Esophagus muscularis mucosa (tissue), 4 donors: Measurements from ENCODE around the gene CFAP73. TPM values are rescaled to one million over a fixed set of nuclear protein-coding genes. Genes with fewer than 3 reads are reported as not detected.

Experiments
- DNase-seq: peaks from one replicate; pipeline ENCODE4 v3.0.0-alpha.2; 2017; ENCODE audit errors: extremely low spot score
- H3K27ac ChIP-seq, 4 donors: fragments of 200-600 bp; sonication (generic); replicated peaks in 1 of 4; 1 replicate in 3 of 4; 2 replicates in 1 of 4; pipeline ENCODE4 v1.5.1; 2016 to 2019; ENCODE audit warnings: mild to moderate bottlenecking in 1 of 4
- H3K27me3 ChIP-seq, 4 donors: fragments of 200-600 bp; sonication (generic); one replicate each; pipeline versions ENCODE4 v1.5.1 to v1.6.0; 2016 to 2019
- H3K36me3 ChIP-seq, 4 donors: fragments of 200-600 bp; sonication (generic); one replicate each; pipeline ENCODE4 v1.5.1; 2016 to 2019
- H3K4me1 ChIP-seq, 4 donors: fragments of 200-600 bp; sonication (generic); one replicate each; pipeline ENCODE4 v1.5.1; 2016 to 2019
- H3K4me3 ChIP-seq, 4 donors: fragments of 200-600 bp; sonication (generic); 1 replicate in 2 of 4; 2 replicates in 2 of 4; pipeline ENCODE4 v1.5.1; 2016 to 2019; ENCODE audit warnings: mild to moderate bottlenecking in 4 of 4, moderate library complexity in 1 of 4
- H3K9me3 ChIP-seq, 4 donors: fragments of 200-600 bp; sonication (generic); 1 replicate in 3 of 4; 2 replicates in 1 of 4; pipeline ENCODE4 v1.5.1; 2016 to 2019
- EP300 ChIP-seq: sonication (generic); formaldehyde crosslinking; IDR thresholded peaks from one replicate; pipeline ENCODE4 v1.6.1; 2017; ENCODE audit warnings: antibody characterized with exemption
- POLR2A ChIP-seq: fragments of 450-650 bp; IDR thresholded peaks from one replicate; pipeline ENCODE4 v1.6.1; 2017; ENCODE audit warnings: antibody characterized with exemption, moderate library complexity, mild to moderate bottlenecking, low read depth
- POLR2AphosphoS5 ChIP-seq, 2 donors: sonication (generic); formaldehyde crosslinking; IDR thresholded peaks; one replicate each; pipeline ENCODE4 v1.6.1; 2017; ENCODE audit warnings: antibody characterized with exemption in 2 of 2
- WGBS: methylation state at CpG from one replicate; pipeline ENCODE4 v1.1.5; 2018; 5-methylcytosine and 5-hydroxymethylcytosine counted together
- intact Hi-C: fragments of 100-400 bp; cut with DNase I; formaldehyde crosslinking; loops from one replicate; pipeline ENCODE4 v1.15.1; 2023
- total RNA-seq, 4 donors: library from RNA; depleted of rRNA; stranded (reverse); fragments of >200 nt; gene quantifications; one replicate each; pipeline versions ENCODE4 v1.1.0 to v1.2.1, GENCODE V29; 2016
- TF ChIP-seq, protein P1 (sequence below), 3 experiments: fragments of 200-600 bp in 2 of 3; fragments of 450-650 bp in 1 of 3; sonication (generic) in 2 of 3; IDR thresholded peaks; one replicate each; pipeline ENCODE4 v1.5.1; 2017 to 2019; ENCODE audit warnings: antibody characterized with exemption in 3 of 3, mild to moderate bottlenecking in 2 of 3, moderate library complexity in 1 of 3

The CFAP73 gene
- total RNA-seq, 4 donors from 2014 or later, result not detected

- Histone ChIP-seq H3K27ac (peak overlapping the region; percentile 91 to 98 (median 95)), H3K9me3 (no peaks in the 10 kb centered on the region), H3K4me3 (peak overlapping the region; percentile 67 to 98 (median 92)), H3K36me3 (peaks cover 17 to 37% (median 26%) of the 10 kb centered on the region in 4 donors), H3K4me1 (peaks cover 23 to 41% (median 36%) of the 10 kb centered on the region in 4 donors), H3K27me3 (no peaks in the 10 kb centered on the region)
- DNase-seq, result peak; percentile 92
- intact Hi-C loops, result no loop called here
- WGBS, result 31% methylated on average over 25 of the region's 26 CpGs
- TF ChIP-seq, protein P1, sequence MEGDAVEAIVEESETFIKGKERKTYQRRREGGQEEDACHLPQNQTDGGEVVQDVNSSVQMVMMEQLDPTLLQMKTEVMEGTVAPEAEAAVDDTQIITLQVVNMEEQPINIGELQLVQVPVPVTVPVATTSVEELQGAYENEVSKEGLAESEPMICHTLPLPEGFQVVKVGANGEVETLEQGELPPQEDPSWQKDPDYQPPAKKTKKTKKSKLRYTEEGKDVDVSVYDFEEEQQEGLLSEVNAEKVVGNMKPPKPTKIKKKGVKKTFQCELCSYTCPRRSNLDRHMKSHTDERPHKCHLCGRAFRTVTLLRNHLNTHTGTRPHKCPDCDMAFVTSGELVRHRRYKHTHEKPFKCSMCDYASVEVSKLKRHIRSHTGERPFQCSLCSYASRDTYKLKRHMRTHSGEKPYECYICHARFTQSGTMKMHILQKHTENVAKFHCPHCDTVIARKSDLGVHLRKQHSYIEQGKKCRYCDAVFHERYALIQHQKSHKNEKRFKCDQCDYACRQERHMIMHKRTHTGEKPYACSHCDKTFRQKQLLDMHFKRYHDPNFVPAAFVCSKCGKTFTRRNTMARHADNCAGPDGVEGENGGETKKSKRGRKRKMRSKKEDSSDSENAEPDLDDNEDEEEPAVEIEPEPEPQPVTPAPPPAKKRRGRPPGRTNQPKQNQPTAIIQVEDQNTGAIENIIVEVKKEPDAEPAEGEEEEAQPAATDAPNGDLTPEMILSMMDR (IDR thresholded peaks at IDR 0.05), result no peak
- no peak for TF ChIP-seq POLR2AphosphoS5 (IDR thresholded peaks at IDR 0.05)
- TF ChIP-seq EP300, result no peak
- no peak for TF ChIP-seq POLR2A
These were observed 34.8 kb downstream of the CFAP73 start for GRCh38 chr12:113184098-113184899.

- H3K36me3 ChIP-seq, result peaks cover 11 to 34% (median 22%) of the 10 kb centered on the region in 4 donors
- peaks cover 23 to 41% (median 36%) of the 10 kb centered on the region in 4 donors for H3K4me1 ChIP-seq
- 0% methylated on average over 5 of the region's 20 CpGs for WGBS
- peak overlapping the region; percentile 91 to 98 (median 95) for H3K27ac ChIP-seq
- intact Hi-C loops, result no loop called here
- no peaks in the 10 kb centered on the region for H3K27me3 ChIP-seq
- no peak for TF ChIP-seq POLR2AphosphoS5 (IDR thresholded peaks at IDR 0.05)
- TF ChIP-seq, protein P1 (IDR thresholded peaks at IDR 0.05), result no peak
- no peak for TF ChIP-seq EP300
- TF ChIP-seq POLR2A, result no peak
- DNase-seq, result peak; percentile 97
- no peaks in the 10 kb centered on the region for H3K9me3 ChIP-seq
- peak overlapping the region; percentile 67 to 98 (median 92) for H3K4me3 ChIP-seq
These were observed 35.3 kb downstream of the CFAP73 start for GRCh38 chr12:113184900-113185179.

DNA sequence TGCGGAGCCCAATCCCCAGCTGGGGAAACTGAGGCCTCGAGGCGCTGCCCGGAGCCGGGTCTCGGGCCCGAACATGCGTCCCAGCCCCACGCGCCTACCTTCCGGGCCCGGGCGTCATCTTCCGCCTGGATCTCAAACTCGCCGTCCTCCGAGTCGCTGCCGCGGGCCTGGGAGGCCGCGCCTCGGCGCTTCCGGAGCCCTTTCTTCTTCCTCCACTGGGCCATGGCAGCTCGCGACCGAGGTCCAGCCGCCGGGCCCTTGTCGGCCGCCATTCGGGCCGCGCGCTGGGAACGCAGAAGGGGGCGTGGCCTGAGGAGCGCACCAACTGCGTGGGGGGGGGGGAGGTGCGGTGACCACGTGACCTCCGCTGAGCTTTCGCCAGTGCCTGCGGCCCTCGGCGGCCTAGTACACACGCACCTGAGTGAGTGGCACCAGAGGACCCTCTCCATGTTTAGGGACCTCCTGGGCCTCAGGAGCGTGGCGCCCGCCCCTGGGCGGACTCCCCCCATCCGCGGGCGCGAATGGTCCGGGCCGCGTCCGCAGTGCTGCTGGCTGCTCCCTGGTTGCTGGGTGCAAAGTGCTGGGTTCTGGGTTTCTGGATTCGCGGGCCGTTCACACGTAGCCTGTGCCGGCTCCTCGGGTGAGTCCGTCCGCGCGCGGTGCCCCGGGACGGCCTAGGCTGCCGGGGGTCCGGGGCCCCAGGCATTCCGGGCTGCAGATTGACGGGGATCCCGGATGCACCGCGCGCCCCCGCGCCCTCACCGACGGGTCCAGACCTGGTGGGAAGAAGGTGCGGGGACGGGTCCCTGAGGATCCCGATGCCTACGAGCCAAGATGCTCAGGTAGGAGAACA, 35.9 kb downstream of the CFAP73 start, which contains the start of the genes DDX54 and RITA1:
TSS of gene DDX54 (minus strand) at position 299 of the 853 bp plus-strand sequence. CDS start at position 272, 27 bp downstream.
TSS of gene RITA1 (plus strand) at position 542 of the 853 bp plus-strand sequence. CDS start 1,026 bp downstream, outside the sequence.
- intact Hi-C loops, result loop anchor here (2.0 kb wide), 1 partner anchor 35 kb away; the partner anchor contains the start of gene TPCN1
- DNase-seq, result peak; percentile 94
- 0% methylated on average over 10 of the region's 89 CpGs for WGBS
- no peaks in the 10 kb centered on the region for H3K27me3 ChIP-seq
- no peak for TF ChIP-seq EP300
- TF ChIP-seq POLR2A, result no peak
- TF ChIP-seq, protein P1 (IDR thresholded peaks at IDR 0.05), result no peak
- TF ChIP-seq POLR2AphosphoS5 (IDR thresholded peaks at IDR 0.05), result peak; percentile 63 to 77
- peaks cover 23 to 41% (median 36%) of the 10 kb centered on the region in 4 donors for H3K4me1 ChIP-seq
- peaks cover 7 to 34% (median 19%) of the 10 kb centered on the region in 4 donors for H3K36me3 ChIP-seq
- H3K4me3 ChIP-seq, result peak within 1 kb of the TSS; percentile 67 to 98 (median 92)
- H3K27ac ChIP-seq, result peak within 1 kb of the TSS; percentile 91 to 98 (median 95)
- no peaks in the 10 kb centered on the region for H3K9me3 ChIP-seq

GRCh38 chr12:113186033-113186365, 36.5 kb downstream of the CFAP73 start:
- H3K9me3 ChIP-seq, result no peaks in the 10 kb centered on the region
- H3K4me1 ChIP-seq, result peaks cover 23 to 41% (median 36%) of the 10 kb centered on the region in 4 donors
- intact Hi-C loops, result loop anchor here (2.0 kb wide), 1 partner anchor 35 kb away; the partner anchor contains the start of gene TPCN1
- H3K36me3 ChIP-seq, result peaks cover under 1 to 32% (median 19%) of the 10 kb centered on the region in 4 donors
- WGBS, result 10% methylated on average over 10 of the region's 11 CpGs
- no peaks in the 10 kb centered on the region for H3K27me3 ChIP-seq
- H3K4me3 ChIP-seq, result peak overlapping the region; percentile 67 to 98 (median 92)
- H3K27ac ChIP-seq, result peak overlapping the region; percentile 91 to 98 (median 95)
- DNase-seq, result no peak
- no peak for TF ChIP-seq POLR2AphosphoS5 (IDR thresholded peaks at IDR 0.05)
- no peak for TF ChIP-seq EP300
- TF ChIP-seq POLR2A, result no peak
- TF ChIP-seq, protein P1 (IDR thresholded peaks at IDR 0.05), result no peak
